GM19025 (cell line): ENCODE measurements around the gene RBM19.

ENCODE experiments used
- ATAC-seq: cut with Tn5 transposase; IDR thresholded peaks from one replicate; pipeline ENCODE4 v1.9.1; 2021; ENCODE audit warnings: mild to moderate bottlenecking, low read depth, moderate library complexity; ENCODE audit not compliant: unreplicated experiment

The RBM19 gene

DNA sequence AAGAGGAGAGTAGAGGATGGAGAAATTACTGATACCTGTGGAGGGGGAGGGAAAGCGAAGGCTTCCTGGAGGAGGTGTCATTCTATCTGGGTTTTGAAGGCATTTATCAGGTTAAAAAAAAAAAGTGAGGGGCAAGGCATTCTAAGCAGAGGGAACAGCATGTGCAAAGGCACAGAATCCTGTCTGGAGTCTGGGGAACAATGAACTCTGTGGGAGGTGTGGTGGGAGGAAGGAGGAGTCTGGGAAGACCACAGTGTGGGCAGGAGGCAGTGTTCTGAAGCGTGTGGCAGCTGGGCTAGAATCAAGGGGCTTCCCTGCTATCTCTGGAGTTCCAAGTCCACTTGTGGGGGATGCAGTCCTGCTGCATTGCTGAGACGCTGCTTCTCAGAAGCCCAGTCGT is 123.4 kb downstream of the RBM19 start:
- ATAC-seq = no peak

- no peak for ATAC-seq
These were observed 124.3 kb downstream of the RBM19 start for GRCh38 chr12:113841786-113842185.

GRCh38 chr12:113840401-113841042 is 125.6 kb downstream of the RBM19 start:
- ATAC-seq = no peak

DNA sequence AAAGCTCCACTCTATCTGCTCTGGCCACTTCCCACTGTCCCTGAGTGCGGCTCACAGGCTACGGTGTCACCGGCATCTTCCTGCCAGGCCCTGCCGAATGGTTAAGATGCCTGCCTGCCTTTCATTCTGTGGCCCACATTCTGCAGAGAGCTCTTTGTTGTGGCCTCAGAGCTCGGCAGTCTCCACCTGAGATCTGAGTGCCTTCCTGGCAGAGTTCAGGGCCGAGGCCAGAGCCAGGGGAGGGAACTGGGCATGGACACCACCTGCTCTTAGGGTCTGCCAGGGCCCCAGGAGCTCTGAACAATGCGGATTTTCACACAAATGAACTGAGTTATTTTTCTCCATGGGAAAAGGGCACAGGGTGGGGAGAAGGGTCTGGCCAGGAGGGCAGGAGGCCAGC is 127.2 kb downstream of the RBM19 start:
- ATAC-seq = no peak

GRCh38 chr12:113837528-113838296 is 128.4 kb downstream of the RBM19 start:
- ATAC-seq = no peak

GRCh38 chr12:113837084-113837483 is 129.0 kb downstream of the RBM19 start:
- ATAC-seq = no peak

DNA sequence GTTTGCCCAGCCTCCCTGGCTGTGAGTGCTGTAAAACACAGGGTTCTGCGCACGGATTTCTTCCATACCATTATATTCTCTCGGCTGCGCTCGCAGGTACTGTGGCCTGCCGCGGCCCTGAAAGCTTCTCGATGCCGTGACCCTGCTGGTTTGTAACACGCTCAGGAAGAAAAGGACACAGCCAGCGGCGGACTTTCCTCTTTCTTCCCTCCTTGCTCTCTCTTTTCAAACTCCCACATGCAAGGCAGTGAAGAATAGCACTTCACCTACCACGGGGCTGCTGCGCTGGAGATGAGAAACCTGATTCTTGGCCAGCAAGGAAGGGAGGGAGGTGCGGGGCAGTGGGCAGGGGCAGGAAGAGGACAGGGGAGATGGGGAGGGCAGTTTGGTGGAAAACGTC is 130.2 kb downstream of the RBM19 start:
- no peak for ATAC-seq

DNA sequence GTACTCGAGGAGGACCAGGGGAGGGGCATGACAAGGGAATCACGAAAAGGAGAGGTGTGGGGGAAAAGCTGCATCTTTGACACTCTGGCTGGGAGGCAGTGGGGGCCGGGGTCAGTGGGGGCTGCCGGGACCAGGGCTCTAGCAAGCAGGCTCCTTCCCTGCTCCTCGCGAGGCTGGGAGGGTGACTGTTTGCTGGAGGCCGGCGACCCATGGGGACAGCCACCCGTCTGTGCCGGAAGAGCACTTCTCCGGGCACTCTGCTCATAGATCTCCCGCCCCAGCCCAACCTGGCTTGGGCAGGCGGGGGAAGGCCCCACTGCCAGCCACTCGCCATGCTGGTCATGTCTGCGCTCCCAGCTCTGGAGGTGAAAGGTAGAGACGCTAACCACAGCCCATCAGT is 130.7 kb downstream of the RBM19 start:
- ATAC-seq = no peak

- ATAC-seq = no peak
These were observed 132.7 kb downstream of the RBM19 start for GRCh38 chr12:113833422-113833821.

DNA sequence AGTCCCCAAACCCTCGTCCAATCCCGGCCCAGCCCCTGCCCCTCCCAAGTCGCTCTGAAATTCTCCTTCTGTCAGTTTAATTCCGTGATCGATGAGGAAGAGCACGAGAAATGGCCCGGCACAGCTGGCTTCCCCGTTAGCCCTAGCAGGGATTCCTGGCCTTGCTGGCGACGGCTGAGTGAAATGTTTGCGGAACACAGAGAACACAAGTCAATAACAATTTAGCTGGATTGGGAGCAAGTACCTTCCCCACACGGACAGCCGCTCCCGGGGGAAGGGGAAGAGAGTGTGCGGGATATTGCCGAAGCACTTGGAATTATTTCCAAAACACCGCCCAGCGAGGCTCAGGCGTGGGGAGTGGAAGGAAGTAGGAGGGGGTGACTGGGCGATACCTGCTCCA is 134.6 kb downstream of the RBM19 start:
- no peak for ATAC-seq

- ATAC-seq = no peak
These were observed 135.1 kb downstream of the RBM19 start for GRCh38 chr12:113831016-113831415.

DNA sequence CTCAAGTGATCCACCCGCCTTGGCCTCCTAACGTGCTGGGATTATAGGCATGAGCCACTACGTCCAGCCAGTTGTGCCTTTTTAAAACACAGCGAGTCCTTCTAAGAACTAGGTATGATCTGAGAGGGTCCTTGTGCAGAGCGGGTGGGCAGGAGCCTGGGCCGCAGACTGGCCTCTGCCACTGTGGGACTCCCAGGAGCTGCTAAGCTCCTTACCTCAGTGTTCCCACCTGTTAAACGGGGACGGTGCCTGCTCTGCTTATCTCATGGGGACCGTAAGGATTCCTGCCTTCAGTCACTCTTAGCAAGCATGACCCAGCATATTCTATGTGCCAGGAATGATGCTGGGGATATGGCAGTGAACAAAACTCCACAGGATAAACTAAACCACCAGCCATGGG is 136.9 kb downstream of the RBM19 start:
- ATAC-seq = no peak

GRCh38 chr12:113827539-113828114 is 138.5 kb downstream of the RBM19 start:
- no peak for ATAC-seq

GRCh38 chr12:113826805-113827538 is 139.2 kb downstream of the RBM19 start:
- no peak for ATAC-seq

- no peak for ATAC-seq
These were observed 140.4 kb downstream of the RBM19 start for GRCh38 chr12:113825705-113826104.

GRCh38 chr12:113823816-113824215 is 142.3 kb downstream of the RBM19 start:
- ATAC-seq = no peak

GRCh38 chr12:113823016-113823415 is 143.1 kb downstream of the RBM19 start:
- no peak for ATAC-seq

DNA sequence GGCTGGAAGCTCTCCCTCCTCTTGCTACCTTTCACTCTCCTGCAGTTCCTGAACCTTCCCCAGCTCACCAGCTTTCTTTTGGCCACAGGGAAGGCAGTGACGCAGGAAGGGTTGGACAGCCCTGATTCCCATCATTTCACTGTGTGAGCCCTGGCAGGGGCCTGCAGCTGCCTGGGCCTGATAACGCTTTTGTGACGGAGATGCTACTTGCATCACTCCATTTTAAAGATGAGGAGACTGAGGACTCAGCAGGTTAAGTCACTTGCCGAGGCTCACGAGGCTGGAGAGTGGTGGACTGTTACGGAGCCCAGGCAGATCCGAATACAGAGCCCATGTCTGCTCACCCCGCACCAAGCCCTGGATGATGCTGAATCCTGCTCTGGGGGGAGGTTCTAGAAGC is 145.3 kb downstream of the RBM19 start:
- ATAC-seq = no peak

DNA sequence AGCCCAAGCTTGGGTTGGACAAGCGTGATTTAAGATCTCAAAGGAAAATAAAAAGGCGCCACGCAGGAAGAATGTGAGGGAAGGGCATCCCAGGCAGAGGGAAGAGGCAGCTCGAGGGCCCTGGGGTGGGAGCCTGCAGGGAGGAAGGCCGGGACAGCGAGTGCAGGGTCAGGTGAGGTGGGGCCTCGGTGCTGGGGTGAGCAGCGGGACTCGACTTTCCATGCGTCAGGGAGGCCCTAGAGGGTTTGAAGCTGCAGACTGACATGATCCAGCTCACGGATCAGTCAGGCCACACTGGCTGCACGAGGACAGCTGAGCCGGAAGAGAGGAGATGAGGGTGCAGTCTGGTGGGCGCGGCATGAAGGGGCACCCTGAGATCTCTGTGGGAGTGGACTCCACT is 145.8 kb downstream of the RBM19 start:
- ATAC-seq = no peak

- no peak for ATAC-seq
These were observed 146.6 kb downstream of the RBM19 start for GRCh38 chr12:113819495-113819894.

DNA sequence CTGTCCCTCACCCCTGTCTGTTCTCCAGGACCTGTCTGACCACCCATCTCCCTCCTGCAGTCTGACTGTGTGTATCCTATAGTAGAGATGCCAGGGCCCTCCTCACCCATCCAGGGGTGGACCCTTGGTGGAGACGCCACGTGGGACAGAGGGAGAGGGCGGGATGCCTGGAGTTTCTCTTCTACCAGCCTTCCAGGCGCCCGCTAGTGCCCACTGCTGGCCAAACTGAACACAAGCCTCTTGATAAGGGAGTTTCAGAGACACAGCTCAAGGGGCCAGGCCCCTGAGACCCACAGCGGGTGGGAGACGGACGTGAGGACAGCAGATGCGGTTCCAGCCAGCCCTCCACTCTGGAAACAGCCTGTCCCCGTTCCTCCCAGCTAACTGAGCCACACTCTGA is 147.3 kb downstream of the RBM19 start:
- ATAC-seq = no peak
